NCI-H2107 (cell line): ENCODE data around the gene UBE2R2.
"Not testable (repeated sequence)": the region's sequence is repeated elsewhere in the genome, so short reads cannot be mapped to it uniquely, and the experiment has no call there.

Experiments used
- DNase-seq: peaks from one replicate; lab custom pipeline; 2025; lab: John Stamatoyannopoulos, UW

Gene UBE2R2

DNA sequence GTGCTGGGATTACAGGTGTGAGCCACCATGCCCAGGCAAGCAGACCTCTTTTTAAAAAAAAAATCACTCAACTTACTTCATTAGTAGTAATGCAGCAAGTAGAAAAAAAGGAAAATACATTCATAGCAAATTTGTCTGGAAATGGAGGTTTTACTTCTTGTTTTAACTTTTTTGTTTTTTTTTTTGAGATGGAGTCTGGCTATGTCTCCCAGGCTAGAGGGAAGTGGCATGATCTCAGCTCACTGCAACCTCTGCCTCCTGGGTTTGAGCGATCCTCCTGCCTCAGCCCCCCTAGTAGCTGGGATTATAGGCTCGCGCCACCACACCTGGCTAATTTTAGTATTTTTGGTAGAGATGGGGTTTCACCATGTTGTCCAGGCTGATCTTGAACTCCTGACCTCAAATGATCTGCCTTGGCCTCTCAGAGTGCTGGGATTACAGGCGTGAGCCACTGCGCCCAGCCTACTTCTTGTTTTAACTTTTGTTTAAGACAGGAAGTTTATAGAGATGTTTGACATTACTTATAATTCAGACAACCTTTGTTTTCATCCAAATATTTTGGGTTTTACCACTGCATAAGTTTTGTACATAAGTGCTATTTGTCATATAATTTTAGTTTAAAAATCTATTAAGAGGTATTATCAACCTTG, 26.5 kb downstream of the UBE2R2 start:
- no peak for DNase-seq

DNA sequence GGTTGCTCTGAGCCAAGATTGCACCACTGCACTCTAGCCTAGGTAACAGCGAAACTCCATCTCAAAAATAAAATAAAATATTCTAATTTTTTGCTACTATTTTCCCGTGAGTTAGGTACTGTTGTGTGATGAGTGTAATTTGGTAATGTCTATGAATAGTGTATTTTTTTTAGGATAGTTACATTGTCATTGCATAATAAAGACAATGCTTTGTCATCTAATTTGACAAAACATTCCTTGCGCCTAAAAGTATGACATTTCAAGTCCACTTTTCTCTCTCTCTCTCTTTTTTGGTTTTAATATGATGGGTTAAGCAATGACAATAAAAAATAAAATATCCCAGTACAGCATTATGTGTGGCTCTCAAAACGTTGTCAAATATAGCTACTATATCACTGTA, 29.3 kb downstream of the UBE2R2 start:
- no peak for DNase-seq

DNA sequence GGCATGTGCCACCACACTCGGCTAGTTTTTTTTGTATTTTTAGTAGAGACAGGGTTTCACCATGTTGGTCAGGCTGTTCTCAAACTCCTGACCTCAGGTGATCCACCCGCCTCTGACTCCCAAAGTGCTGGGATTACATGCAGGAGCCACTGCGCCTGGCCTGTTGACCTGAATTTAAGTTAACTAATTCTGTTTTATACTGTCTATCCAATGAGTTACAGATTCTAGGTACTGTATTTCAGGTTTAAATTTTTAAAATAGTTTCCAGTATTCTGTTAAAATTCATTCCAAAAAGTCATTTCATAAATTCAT, 30.9 kb downstream of the UBE2R2 start:
- DNase-seq, result not testable (repeated sequence)

DNA sequence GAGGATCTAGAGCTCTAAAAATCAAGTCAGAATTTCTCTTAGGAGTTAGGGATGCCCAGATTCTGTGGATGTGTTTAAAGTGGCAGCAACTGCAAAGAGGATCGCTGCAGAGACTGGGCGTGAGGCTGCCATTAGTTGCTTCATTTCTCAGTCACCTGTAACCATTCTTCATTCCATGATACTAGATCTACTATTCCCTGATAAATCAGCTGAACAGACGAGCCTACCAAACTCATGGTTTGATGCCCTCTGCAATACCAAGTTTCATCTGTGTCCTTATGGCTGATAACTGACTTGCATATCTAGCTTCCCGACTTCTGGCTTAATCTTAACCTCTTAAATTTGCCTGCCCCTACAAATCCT, 33.3 kb downstream of the UBE2R2 start:
- no peak for DNase-seq

DNA sequence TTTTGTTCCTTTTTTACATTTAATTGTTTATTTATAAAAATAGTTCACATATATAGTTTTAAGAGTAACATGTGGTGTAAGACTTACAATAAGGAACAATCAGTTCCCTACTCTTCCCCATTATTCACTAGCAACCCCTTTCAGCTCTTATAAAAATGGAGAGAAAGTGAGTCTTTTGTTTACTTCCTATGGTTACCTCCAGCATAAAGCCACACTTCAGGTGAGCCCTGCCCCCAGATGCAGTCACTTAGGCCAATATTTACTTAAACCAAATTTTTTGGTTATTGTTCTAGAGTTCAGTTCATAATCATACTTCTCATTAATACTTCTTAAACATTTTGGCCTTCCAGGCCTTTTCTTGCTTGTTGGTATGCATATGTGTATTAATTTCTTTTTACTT, 33.7 kb downstream of the UBE2R2 start:
- no peak for DNase-seq

DNA sequence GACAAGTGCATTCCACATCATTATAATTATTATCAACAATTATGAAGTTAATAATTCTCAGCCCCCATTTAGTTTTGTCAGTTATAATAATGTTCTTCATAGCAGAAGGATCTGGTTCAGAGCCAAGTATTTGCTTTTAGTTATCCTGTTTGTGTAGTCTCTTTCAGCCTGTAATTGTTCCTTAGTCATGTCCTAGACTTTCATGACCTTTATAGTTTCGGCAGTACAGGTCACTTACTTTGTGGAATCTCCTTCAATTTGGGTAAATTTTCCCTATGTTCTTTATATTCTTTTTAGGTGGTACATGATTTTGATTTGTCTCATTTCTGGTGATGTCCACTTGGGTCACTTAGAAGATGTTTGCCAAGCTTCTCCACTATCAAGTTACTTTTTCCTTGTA, 34.3 kb downstream of the UBE2R2 start:
- no peak for DNase-seq

DNA sequence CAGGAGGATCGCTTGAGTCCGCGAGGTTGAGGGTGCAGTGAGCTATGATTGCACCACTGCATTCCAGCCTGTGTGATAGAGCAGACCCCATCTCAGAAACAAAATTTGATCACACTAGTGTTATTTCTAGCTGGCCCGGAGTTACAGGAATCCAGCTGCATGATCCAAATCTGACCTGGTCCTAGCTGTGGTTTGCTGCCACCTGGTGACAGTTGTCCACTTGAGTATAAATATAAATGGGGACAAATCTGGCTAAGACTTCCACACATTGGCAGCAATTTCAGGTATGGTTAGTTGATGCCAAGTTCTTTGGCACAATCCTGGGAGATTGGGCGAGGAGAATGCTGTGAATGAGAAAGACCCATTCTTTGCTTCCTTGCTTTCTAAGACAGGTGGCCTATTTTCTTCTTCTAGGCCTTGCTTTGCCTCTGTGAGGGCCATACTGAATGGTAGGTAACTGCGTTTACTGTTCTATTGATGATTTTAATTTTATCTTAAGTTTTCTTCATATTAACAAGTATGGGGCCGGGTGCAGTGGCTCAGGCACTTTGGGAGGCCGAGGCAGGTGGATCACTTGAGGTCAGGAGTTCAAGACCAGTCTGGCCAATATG, 35.4 kb downstream of the UBE2R2 start:
- DNase-seq, result no peak

DNA sequence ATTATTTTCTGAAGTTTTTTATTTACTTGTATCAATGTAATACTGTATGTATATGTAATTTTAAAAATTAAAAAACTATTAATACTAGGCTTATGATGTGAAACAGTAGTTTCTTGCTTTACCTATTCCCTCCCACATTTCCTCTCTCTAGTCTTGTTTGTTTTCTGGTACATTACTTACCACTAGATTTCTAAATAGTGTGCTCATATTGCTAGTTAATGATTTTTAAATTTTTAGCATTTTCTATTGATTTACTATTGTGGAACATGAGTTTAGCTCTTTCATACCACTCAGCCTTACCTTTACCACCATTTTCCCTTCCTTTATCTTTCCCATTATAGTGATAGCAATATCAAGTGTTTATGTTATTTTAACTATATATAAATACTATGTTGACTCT, 39.3 kb downstream of the UBE2R2 start:
- no peak for DNase-seq

DNA sequence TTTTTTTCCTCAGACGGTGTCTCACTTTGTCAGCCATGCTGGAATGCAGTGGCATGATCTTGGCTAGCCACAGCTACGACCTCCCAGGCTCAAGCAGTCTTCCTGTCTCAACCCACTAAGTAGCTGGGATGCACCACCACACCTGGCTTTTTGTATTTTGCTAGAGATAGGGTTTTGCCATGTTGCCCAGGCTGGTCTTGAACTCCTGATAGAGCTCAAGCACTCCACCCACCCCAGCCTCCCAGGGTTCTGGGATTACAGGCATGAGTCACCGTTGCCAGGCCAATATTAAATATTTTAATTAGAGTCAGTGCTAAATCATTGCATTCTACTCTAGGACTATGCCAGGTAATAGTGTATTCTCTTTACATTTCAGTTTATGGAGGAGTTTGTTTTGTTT, 41.5 kb downstream of the UBE2R2 start:
- no peak for DNase-seq

DNA sequence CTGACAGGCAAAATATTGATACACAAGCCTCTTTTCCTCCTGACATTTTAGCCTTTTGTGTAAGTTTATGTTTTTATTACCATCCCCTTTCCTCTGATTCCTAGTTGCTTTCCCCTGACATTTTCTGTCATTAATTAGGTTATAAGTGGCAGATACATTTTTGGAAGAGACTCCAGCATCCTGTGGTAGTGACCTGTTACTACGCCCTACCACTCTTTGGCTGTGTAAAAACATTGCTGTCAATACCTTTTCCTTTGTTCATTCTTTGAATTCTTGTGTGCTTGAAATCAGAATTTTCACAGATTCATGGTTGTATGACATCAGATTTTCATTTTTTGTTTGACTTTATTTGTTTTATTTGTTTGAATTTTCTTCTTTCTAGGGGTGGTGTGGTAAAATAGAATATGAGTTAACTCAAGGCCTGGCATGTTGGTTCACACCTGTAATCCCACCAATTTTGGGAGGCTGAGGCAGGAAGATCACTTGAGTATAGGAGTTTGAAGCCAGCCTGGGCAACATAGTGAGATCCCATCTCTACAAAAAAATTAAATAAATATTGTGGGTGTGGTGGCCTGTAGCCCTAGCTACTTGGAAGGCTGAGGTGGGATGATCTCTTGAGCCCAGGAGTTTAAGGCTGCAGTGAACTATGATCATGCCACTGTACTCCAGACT, 43.4 kb downstream of the UBE2R2 start:
- DNase-seq, result no peak

DNA sequence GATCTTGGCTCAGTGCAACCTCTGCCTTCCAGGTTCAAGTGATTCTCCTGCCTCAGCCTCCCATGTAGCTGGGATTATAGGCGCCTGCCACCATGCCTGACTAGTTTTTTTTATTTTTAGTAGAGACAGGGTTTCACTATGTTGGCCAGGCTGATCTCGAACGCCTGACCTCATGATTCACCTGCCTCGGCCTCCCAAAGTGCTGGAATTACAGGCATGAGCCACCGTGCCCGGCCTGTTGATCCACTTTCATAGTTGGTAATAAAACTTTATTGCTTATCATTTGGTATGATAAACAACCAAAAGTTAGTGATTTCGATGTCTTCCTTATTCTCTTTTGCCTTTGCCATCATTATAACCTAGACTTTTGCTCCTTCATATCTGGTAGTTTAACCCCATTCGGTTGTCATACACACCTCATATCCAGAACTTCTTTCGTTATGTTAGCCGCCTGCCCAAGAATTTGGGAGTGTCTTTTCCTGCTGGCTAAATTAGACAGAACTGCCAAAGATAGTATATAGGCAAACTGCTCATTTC, 45.0 kb downstream of the UBE2R2 start:
- no peak for DNase-seq

DNA sequence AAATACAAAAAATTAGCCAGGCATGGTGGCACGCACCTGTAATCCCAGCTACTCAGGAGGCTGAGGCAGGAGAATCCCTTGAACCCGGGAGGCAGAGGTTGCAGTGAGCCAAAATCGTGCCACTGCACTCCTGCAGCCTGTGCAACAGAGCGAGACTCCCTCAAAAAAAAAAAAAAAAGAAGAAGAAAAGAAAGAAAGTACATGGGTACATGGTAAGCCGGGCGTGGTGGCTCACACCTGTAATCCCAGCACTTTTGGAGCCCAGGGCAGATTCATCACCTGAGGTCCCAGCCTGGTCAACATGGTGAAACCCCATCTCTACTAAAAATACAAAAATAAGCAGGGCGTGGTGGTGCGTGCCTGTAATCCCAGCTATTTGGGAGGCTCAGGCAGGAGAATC, 46.1 kb downstream of the UBE2R2 start:
- DNase-seq, result not testable (repeated sequence)

DNA sequence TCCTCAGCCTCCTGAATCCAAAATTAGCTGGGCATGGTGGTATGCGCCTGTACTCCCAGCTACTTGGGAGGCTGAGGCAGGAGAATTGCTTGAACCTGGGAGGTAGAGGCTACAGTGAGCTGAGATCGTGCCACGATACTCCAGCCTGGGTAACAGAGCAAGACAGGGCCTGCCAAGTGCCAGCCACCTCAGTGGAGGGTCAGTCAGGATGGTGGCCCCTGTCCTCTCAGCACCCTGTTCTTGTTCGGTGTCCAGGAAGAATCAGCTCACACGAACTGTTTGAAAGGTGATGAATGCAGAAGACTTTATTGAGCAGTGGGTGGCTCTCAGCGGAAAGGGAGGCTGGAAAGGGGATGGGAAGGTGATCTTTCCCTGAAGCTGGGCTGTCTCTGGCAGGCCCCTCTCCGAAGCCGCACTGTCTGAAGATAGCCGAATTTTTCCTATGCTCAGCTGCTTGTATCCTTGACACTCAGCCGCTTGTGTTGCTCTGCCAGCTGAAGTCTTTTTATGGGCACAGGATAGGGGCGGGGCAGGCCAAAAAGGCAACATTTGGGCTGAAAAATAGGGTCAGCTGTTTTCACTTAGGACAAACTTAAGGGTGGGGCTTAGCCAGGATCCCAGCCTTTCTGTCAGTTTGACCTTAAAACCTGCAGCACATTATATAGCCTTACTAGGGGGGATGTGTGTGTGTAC, 50.9 kb downstream of the UBE2R2 start:
- no peak for DNase-seq

DNA sequence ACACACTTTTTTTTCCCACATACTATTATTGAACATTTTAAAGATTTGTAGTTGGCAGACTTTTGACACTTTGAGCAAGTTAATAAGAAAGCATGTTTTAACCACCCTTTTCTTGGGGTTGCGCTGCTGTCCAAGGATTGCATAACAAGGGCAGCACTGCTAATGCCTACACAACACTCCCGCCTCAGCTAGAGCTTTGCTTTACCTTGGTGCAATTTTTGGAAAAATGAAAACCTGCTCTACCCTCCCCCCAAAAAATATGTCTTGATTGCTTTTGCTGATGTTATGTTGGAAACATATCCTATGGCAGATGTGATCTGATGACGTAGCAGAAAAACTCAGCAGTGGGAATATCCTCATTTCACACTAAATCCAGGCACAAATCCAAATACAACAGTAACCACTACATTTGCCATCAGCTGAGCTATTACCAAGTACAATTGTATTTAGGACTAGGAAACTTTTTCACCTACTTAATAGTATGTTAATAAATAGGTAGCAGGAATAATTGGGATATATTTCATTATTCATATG, 51.5 kb downstream of the UBE2R2 start:
- DNase-seq, result no peak

DNA sequence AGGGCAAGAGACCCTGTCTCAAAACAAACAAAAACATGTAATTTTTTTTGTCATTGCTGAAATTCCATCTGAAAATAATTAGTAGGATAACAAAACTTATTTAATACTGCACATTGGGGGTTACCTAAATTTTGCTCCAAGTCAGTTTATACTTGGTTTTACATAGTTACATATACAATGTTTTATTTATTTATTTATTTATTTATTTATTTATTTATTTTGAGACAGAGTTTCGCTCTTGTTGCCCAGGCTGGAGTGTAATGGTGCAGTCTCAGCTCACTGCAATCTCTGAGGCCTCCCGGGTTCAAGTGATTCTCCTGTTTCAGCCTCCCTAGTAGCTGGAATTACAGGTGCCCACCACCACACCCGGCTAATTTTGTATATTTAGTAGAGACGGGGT, 52.3 kb downstream of the UBE2R2 start:
- not testable (repeated sequence) for DNase-seq

DNA sequence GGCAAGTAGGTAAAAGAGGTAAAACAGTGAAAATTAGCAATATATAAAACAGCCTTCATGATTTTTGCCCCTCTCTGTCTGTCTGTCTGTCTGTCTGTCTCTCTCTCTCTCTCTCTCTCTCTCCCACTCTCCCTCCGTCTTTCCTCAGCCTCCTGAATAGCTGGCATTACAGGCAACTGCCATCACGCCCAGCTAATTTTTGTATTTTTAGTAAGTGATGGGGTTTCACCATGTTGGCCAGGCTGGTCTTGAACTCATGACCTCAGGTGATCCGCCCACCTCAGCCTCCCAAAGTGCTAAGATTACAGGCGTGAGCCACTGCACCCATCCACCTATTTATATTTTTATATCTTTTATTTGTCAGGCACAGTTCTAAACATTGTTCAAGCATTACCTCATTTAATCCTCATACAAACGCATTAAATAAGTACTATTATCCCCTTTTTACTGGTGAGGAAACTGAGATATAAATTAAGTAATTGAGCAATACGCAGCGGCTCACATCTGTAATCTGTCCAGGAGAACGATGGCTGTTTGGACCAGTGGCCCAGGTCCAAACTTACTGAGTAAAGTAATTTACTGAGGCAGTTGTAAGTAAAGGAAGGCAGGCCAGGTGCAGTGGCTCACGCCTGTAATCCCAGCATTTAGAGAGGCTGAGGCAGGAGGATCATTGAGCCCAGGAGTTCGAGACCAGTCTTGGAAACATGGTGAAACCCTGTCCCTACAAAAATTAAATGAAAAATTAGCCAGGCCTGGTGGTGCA, 60.9 kb downstream of the UBE2R2 start:
- no peak for DNase-seq

DNA sequence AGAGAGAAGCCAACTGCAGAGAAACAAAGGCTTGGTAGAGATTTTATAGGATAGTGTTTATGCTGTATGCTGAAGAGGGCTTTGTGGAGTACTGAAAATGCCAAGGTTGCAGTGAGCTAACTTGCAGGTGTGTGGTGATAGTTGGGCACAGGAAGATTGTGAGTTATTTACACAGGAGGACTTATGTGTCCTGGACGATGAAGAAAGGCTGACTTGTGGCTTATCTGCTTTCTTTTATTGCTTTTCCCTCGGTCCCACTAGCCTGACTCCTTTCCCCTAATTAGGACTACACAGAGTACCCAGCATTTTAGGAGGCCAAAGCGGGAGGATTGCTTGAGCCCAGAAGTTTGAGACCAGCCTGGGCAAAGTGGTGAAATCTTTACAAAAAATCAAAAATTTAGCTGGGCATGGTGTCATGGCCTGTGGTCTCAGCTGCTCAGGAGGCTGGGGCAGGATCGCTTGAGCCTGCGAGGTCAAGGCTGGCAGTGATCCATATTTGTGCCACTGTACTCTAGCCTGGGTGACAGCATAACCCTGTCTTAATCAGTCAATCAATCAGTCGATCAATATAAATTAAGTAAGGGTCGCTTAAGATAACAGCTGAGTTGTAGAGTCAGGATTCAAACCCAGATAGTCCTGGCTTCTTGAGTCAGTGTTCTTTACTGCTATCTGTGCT, 61.9 kb downstream of the UBE2R2 start:
- DNase-seq, result no peak

DNA sequence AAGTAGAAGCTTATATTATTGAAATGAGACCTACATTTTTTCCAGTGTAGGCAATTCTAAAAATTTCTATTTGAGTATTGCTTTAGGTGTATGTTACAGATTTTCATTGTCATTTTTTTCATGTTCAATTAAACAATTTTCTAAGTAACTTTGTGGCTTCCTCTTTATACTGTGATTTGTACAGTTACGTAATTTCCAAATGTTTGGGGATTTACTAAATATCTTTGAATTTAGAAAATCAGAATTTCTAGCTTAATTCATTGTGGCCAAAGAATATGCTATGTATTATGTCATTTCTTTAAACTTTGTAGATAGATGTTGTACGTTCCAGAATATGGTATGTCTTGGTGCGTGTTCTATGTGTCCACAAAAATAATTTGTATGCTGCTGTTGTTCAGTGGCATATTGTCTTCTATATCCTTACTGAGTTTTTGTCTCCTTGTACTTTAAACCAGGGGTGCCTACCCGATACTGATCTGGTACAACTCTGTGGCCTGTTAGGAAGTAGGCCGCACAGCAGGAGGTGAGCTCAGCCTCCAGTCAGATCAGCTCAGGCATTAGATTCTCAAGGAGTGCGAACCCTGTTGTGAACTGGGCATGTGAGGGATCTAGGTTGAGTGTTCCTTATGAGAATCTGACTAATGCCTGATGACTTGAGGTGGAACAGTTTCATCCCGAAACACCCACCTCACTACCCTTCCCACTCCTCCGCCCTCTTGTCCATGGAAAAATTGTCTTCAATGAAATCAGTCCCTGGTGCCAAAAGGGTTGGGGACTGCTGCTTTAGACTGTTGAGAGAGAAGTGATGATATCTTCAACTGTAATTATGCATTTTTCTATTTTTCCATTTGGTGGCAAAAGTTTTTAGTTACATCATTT, 63.5 kb downstream of the UBE2R2 start:
- no peak for DNase-seq

DNA sequence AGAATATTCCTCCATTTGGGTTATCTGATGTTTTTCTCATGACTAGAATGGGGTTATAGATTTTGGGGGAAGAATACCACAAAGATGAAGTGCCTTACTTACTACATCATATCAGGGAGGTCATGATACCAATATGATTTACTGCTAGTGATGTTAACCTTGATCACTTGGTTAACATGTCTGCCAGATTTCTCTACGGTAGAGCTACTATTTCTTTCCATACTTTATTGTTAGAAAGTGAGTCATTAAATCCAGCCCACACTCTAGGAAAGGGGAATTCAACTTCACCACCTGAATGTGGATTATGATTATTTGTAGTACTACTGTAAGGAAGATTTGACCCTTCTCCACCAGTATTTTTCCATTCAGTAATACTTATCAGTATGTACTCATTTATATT, 64.7 kb downstream of the UBE2R2 start:
- no peak for DNase-seq
